RWPE1 (cell line): ENCODE data around the gene CDX1.
"Not testable (repeated sequence)": the region's sequence is repeated elsewhere in the genome, so short reads cannot be mapped to it uniquely, and the experiment has no call there.

Source experiments
- CTCF ChIA-PET: fragments of 350-600 bp; sonication (Branson Sonifier 250); formaldehyde crosslinking; extraction: SDS; loops from one replicate; lab custom pipeline; 2021; lab: Yijun Ruan, JAX
- POLR2A ChIA-PET: fragments of 400-600 bp; formaldehyde crosslinking; extraction: SDS; loops from one replicate; lab custom pipeline; 2020; ENCODE audit warnings: antibody characterized with exemption; ENCODE audit not compliant: low non-redundant PET; lab: Yijun Ruan, JAX
- DNase-seq: peaks from one replicate; pipeline ENCODE4 v3.0.0; 2012; ENCODE audit warnings: low spot score
- H3K27ac ChIP-seq: fragments of 450-650 bp; 2 replicates; pipeline ENCODE4 v1.5.1; 2017
- TF ChIP-seq, protein P1 (sequence below): fragments of 450-650 bp; conservative IDR thresholded peaks from 2 replicates; pipeline ENCODE4 v1.5.1; 2017; ENCODE audit warnings: low read depth, mild to moderate bottlenecking

Gene CDX1

DNA sequence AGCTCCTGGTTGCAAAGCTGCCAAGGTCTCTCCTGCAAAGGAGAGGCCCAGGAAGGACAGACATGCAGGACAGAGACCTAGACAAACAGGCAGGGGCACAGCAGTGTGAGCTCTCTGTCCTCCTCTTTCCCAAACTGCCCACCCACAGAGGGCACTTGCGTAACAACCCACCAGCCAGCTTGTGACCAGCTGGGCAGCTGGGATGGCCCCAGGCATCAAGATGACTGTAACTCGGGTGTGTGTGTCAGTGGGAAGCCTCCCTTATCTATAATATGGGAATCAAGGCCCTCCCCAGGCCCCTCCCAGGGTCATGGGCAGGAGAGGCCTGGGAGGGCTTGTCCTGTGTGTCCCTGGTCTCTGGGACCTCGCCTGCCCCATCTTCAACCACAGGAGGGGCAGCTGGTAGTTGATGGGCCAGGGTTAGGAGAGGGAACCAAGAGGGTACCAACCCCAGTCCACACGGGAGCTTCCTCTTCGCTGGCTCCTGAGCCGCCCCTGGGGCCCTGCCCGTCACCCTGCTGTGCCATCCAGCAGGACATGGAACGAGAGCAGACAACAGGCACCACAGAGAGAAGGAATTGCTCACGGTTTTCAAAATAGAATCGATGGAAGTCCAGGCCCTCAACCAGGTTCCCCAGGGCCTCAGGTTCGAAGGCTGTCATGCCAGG, 61.2 kb downstream of the CDX1 start:
- H3K27ac ChIP-seq, result no peak overlapping the region
- ChIA-PET POLR2A (no interaction called here), CTCF (interaction anchor here (0.6 to 1.2 kb wide), 5 partner anchors 9 to 204 kb away, joined by 3 to 5 read pairs (median 4); no protein-coding TSS in a partner anchor)
- TF ChIP-seq, protein P1, sequence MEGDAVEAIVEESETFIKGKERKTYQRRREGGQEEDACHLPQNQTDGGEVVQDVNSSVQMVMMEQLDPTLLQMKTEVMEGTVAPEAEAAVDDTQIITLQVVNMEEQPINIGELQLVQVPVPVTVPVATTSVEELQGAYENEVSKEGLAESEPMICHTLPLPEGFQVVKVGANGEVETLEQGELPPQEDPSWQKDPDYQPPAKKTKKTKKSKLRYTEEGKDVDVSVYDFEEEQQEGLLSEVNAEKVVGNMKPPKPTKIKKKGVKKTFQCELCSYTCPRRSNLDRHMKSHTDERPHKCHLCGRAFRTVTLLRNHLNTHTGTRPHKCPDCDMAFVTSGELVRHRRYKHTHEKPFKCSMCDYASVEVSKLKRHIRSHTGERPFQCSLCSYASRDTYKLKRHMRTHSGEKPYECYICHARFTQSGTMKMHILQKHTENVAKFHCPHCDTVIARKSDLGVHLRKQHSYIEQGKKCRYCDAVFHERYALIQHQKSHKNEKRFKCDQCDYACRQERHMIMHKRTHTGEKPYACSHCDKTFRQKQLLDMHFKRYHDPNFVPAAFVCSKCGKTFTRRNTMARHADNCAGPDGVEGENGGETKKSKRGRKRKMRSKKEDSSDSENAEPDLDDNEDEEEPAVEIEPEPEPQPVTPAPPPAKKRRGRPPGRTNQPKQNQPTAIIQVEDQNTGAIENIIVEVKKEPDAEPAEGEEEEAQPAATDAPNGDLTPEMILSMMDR, result no peak
- no peak for DNase-seq

DNA sequence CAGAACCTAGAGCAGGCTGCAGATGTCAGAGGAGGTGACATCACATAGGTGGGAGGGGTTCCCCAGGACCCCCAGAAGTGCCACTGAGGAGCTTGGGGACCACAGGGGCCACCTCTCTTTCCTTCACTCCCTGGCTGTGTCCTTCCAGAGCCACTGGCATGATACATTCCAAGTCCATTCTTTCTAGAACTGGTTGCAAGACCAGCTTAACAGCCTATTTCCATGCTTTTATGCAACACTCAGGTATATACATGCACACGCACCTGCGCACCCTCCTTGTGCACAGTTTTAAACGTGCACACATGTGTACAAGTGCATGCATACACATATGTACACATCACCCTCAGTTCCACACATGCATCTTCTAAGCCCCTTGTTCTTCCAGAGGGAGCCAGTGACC, 63.0 kb downstream of the CDX1 start:
- CTCF ChIA-PET, result interaction anchor here (1.5 kb wide), 1 partner anchor 11 kb away, joined by 6 read pairs; no protein-coding TSS in a partner anchor

DNA sequence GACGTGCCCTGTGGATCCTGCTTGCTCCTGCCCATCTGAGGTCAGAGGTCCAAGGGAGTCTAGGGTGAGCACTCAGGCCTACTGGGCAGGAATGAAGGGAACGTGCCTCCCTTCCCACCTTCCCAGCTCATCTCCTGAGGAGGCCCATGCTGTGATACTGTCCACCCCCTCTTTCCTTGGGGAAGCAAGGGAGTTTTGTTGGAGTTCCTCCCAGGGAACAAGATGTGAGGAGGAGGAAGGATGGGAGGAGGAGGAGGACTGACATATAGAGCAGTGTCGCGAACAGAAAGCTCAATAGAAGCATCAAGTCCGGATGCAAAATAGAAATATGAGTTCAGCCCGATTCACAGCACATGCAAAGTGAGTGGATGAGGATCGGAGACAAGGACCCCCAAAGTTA, 64.3 kb downstream of the CDX1 start:
- no peak for DNase-seq
- H3K27ac ChIP-seq, result no peak overlapping the region
- ChIA-PET CTCF (interaction anchor here (1.0 to 1.5 kb wide), 3 partner anchors 11 to 88 kb away, joined by 3 to 6 read pairs (median 4); no protein-coding TSS in a partner anchor), POLR2A (no interaction called here)
- TF ChIP-seq, protein P1, result no peak

More for the DNA sequence above, 63.0 kb downstream of the CDX1 start:
- TF ChIP-seq, protein P1, result no peak
- no peak overlapping the region for H3K27ac ChIP-seq
- no peak for DNase-seq
- POLR2A ChIA-PET, result no interaction called here

GRCh38 chr5:150233706-150234105, 67.1 kb downstream of the CDX1 start:
- POLR2A ChIA-PET, result not testable (repeated sequence)

More at GRCh38 chr5:150233706-150234105, 67.1 kb downstream of the CDX1 start:
- DNase-seq, CTCF ChIA-PET, H3K27ac ChIP-seq: not testable (repeated sequence)
